Nucleus accumbens (tissue), 56 donors: ENCODE results near the gene UTF1.
"Not testable (repeated sequence)": the region's sequence is repeated elsewhere in the genome, so short reads cannot be mapped to it uniquely, and the experiment has no call there.

Experiments
- DNase-seq, 56 donors: peaks; one replicate each; lab custom pipeline; 2025; lab: John Stamatoyannopoulos, UW

Gene UTF1

DNA sequence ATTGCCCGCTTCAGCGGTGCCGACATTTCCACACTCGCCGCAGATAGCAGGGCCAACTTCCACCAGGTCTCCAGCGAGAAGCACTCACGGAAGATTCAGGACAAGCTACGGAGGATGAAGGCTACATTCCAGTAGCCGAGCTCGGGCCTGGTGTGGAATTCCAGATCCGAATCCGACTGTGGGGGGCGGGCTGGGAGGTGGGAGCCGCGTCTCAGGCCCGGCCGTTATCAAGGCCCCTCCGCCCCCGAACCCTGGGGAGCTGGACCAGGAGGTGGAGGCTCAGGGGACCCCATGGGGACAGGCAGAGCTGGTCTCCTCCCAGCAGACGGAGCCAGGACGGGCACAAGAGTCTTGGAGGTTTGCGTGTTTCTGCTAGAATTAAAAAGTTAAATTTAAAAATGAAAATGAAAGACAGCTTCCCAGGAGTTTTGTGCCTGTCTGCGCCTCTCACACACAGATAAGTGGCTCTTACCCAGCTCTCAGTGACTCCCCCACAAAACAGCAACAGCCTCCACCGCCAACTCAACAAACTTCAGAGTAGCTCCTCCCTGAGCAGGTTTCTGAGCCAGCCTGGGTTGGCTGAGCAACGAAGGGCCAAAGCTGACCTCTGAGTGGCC, 5.2 kb upstream of the UTF1 start:
- DNase-seq = peak in 24 of 56 donors; percentile 6 to 67 (median 22)

GRCh38 chr10:133225707-133226191, 4.3 kb upstream of the UTF1 start:
- peak in 1 of 56 donors; percentile 46 for DNase-seq

DNA sequence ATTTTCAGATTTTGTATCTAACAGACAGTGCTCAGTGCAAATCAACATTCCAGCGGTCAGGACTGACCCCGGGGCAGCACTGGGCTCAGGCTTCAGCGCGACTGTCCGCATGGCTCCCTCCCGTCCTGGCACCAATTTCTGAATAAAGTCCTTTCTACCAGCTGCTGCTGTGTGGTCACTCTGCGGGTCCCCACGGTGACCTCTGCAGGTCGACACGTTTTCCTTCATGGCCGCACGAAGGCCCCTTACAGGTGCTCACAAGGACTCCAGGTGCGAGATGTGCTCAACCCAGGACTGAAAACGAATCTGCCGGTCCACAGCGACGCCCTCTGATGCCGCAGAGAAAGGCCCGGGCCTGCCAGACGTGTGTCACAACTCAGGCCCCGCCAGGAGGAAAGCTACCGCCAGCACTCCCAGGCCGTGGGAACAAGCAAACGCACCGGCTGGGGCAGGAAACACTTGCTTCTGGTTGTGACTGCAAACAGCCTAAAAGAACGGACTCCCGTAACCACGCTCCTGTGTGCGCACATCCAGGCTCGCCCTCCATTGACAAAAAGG, 3.7 kb upstream of the UTF1 start:
- DNase-seq = peak in 3 of 56 donors; percentile 12 to 22 (median 16)

DNA sequence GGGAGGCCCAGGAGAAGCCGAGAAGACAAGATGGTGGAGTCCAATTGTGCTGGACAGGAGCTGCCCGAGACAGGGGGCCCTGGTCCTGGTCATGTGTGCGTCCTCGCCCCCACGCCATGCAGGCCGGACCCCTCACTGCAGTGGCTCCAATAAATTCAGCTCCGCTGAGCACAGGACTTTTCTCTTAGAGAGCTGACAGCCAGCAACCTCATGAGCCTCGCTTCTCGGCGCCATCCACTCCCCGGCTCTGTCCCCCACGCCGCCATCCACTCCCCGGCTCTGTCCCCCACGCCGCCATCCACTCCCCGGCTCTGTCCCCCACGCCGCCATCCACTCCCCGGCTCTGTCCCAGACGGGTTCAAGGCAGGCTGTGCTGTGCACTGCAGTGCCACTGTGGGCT, 2.8 kb upstream of the UTF1 start:
- no peak for DNase-seq

GRCh38 chr10:133229265-133230043, 563 bp upstream of the UTF1 start:
- no peak for DNase-seq

DNA sequence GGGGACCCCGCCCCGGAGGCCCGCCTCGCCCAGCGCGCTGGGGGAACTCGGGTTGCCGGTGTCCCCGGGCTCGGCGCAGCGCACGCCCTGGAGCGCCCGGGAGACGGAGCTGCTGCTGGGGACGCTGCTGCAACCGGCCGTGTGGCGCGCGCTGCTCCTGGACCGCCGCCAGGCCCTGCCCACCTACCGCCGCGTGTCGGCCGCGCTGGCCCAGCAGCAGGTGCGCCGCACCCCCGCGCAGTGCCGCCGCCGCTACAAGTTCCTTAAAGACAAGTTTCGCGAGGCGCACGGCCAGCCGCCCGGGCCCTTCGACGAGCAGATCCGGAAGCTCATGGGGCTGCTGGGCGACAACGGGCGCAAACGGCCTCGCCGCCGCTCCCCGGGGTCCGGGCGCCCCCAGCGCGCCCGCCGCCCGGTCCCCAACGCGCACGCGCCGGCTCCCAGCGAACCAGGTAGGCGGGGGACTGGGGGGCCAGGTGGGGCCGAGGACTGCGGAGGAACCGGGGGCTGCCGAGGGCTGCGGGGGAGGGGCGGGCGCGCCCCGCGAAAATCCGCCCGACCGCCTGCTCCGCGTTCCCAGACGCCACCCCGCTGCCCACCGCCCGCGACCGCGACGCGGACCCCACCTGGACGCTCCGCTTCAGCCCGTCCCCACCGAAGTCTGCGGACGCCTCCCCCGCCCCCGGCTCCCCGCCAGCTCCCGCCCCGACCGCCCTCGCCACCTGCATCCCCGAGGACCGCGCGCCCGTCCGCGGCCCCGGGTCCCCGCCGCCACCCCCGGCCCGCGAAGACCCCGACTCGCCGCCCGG, 574 bp downstream of the UTF1 start:
- no peak for DNase-seq

GRCh38 chr10:133231244-133231945, 1.4 kb downstream of the UTF1 start:
- no peak for DNase-seq

GRCh38 chr10:133231946-133232574, 2.0 kb downstream of the UTF1 start:
- no peak for DNase-seq

DNA sequence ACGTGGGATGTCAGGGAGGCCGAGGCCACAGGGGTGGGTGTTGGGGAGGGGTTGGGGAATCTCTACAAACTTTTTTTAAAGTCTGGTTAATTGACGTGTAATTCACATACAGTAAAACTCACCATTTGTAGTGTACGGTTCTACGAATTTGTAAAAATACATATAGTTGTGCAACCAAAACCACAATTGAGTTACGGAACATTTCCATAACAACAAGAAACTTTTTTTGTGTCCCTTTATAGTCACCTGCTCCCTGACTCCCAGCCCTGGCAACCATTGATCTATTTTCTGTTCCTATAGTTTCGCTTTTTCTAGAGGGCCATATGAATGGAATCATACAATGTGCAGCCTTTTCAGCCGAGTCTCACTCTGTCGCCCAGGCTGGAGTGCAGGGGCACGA, 4.8 kb downstream of the UTF1 start:
- not testable (repeated sequence) for DNase-seq

- no peak for DNase-seq
These were observed 5.3 kb downstream of the UTF1 start for GRCh38 chr10:133235265-133235855.

DNA sequence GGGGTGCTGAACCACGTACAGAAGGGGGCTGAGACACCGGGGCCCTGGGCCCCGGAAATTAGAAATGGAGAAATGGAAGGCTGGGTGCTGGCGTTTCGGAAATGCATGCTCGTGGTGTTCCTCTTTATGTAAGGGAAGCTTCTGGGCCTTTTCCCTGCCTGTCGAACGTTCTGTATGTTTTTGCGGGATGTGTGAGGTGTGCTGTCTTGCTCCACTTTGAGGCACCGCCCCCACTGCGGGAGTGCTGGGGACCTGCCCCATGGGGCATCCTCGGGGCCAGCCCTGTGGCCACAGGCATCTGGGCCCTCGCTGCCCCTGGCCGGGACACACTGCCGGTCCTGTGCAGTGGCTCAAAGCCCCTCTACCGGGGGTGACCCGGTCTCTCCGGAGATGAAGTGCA, 5.9 kb downstream of the UTF1 start:
- no peak for DNase-seq

- DNase-seq = no peak
These were observed 6.6 kb downstream of the UTF1 start for GRCh38 chr10:133236401-133237240.

GRCh38 chr10:133237241-133237587, 7.2 kb downstream of the UTF1 start:
- no peak for DNase-seq

DNA sequence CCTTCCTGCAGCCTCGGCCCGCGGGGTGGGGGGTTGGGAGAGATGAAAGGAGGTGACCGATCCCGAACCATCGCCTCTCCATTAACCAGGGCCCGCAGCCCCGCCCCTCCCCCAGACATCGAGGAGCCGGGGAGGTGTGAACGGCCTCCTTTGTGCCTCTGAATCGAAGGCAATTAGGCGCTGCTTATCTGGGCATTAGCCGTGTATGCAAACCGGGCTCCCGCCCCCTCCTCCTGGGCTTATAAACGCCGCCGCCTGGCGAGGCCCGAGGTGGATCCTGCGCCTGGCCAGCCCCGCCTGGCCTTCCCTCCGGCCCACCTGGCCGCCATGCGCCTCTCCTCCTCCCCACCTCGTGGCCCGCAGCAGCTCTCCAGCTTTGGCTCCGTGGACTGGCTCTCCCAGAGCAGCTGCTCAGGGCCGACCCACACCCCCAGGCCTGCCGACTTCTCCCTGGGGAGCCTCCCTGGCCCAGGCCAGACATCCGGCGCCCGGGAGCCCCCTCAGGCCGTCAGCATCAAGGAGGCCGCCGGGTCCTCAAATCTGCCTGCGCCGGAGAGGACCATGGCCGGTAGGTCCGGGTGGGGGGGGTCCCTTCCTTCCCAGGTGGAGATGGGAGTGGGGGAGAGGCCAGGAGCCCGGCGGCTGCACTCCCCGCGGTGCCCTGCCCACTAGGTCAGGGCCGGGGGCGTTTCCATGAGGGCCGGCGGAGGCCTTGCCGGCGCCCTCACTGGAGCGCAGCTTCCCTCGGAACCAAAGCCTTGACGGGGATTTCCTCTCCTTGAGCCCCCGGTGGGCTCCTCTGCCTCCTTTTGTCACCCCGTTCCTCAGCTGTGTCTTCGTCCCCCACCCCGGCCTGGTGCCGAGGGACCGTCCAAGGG, 7.8 kb downstream of the UTF1 start, which contains the start of gene VENTX:
Gene VENTX (plus strand): TSS at position 268 of the 878 bp plus-strand sequence. CDS start 60 bp downstream, at position 328.
- DNase-seq = no peak

DNA sequence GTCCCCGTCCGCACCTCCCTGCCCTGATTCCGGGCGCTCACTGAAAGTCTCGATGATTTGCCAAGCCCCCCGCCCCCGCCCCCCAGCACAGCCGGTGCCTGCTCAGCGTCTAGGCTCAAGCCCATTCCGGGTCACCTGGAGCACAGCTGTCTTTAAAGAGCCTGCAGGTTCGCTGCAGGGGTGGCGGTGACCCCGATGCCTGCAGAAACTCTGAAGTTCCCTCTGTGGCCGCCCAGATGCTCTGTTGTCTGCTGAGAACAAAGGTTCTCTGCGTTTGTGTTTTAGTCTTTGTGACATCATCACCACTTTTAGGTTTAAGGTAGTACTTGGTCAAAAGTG, 8.4 kb downstream of the UTF1 start:
- no peak for DNase-seq

GRCh38 chr10:133239990-133240389, 10.0 kb downstream of the UTF1 start:
- no peak for DNase-seq

GRCh38 chr10:133241501-133242205, 11.6 kb downstream of the UTF1 start:
- no peak for DNase-seq
